Uterus (tissue), 4 donors: Measurements from ENCODE around the gene RNF125. TPM values are rescaled to one million over a fixed set of nuclear protein-coding genes. Genes with fewer than 3 reads are reported as not detected.

Experiments
- DNase-seq, 2 donors: peaks; one replicate each; pipeline ENCODE4 v3.0.0-alpha.2; 2019 to 2020
- H3K27ac ChIP-seq, 2 donors: fragments of 200-600 bp; sonication (generic); 1 replicate in 1 of 2; 2 replicates in 1 of 2; pipeline ENCODE4 v1.5.1; 2016 to 2018
- H3K27me3 ChIP-seq, 2 donors: fragments of 200-600 bp; sonication (generic); one replicate each; pipeline ENCODE4 v1.5.1; 2018 to 2019; ENCODE audit warnings: control low read depth in 1 of 2
- H3K36me3 ChIP-seq, 2 donors: fragments of 200-600 bp; sonication (generic); one replicate each; pipeline ENCODE4 v1.5.1; 2019; ENCODE audit warnings: control low read depth in 1 of 2
- H3K4me1 ChIP-seq, 2 donors: fragments of 200-600 bp; sonication (generic); one replicate each; pipeline ENCODE4 v1.5.1; 2018 to 2019; ENCODE audit warnings: control low read depth in 1 of 2
- H3K4me3 ChIP-seq, 2 donors: fragments of 200-600 bp; sonication (generic); 1 replicate in 1 of 2; 2 replicates in 1 of 2; pipeline ENCODE4 v1.5.1; 2018 to 2019; ENCODE audit warnings: mild to moderate bottlenecking in 1 of 2
- H3K9me3 ChIP-seq, 2 donors: fragments of 200-600 bp; sonication (generic); one replicate each; pipeline ENCODE4 v1.5.1; 2019; ENCODE audit warnings: control low read depth in 1 of 2
- CTCF ChIP-seq, 4 experiments: fragments of 200-600 bp in 2 of 4; fragments of 450-650 bp in 2 of 4; sonication (generic) in 2 of 4; IDR thresholded peaks; one replicate each; pipeline ENCODE4 v1.5.1; 2016 to 2019; ENCODE audit warnings: antibody characterized with exemption in 4 of 4, mild to moderate bottlenecking in 2 of 4, moderate library complexity in 1 of 4
- POLR2A ChIP-seq, 2 donors: fragments of 450-650 bp; IDR thresholded peaks; one replicate each; pipeline ENCODE4 v1.6.1; 2016; ENCODE audit warnings: antibody characterized with exemption in 2 of 2, mild to moderate bottlenecking in 1 of 2, moderate library complexity in 1 of 2
- intact Hi-C: fragments of 100-400 bp; cut with DNase I; formaldehyde crosslinking; loops from one replicate; pipeline ENCODE4 v1.15.1; 2023; ENCODE audit warnings: low total_unique reads
- total RNA-seq, 4 donors: library from RNA; depleted of rRNA in 3 of 4; stranded (reverse); fragments of >200 nt in 3 of 4; gene quantifications; one replicate each; pipeline versions ENCODE4 v1.1.0 to v1.2.4, GENCODE V29; 2014 to 2023
- donor health status: DM: yes; HTN: yes; CAD: no.

Gene RNF125
- total RNA-seq, 4 donors from 2014 or later: 1.5 to 16.2 (median 5.3) TPM

GRCh38 chr18:32056613-32057358 lies 38.2 kb downstream of the RNF125 start:
- intact Hi-C loops: no loop called here
- H3K4me1 ChIP-seq: no peaks in the 10 kb centered on the region
- no peaks in the 10 kb centered on the region for H3K36me3 ChIP-seq
- no peak overlapping the region for H3K27ac ChIP-seq
- no peaks in the 10 kb centered on the region for H3K27me3 ChIP-seq
- no peak for DNase-seq
- TF ChIP-seq POLR2A (IDR thresholded peaks at IDR 0.05) (no peak), CTCF (IDR thresholded peaks at IDR 0.05) (no peak)
- H3K4me3 ChIP-seq: no peak overlapping the region
- H3K9me3 ChIP-seq: no peaks in the 10 kb centered on the region

GRCh38 chr18:32057624-32058165 lies 39.1 kb downstream of the RNF125 start:
- H3K36me3 ChIP-seq: no peaks in the 10 kb centered on the region

GRCh38 chr18:32060026-32060425 lies 41.4 kb downstream of the RNF125 start:
- TF ChIP-seq POLR2A (IDR thresholded peaks at IDR 0.05) (no peak), CTCF (IDR thresholded peaks at IDR 0.05) (no peak)
- H3K27me3 ChIP-seq: no peaks in the 10 kb centered on the region
- H3K9me3 ChIP-seq: no peaks in the 10 kb centered on the region
- H3K4me3 ChIP-seq: no peak overlapping the region
- no peak overlapping the region for H3K27ac ChIP-seq
- H3K4me1 ChIP-seq: no peaks in the 10 kb centered on the region
- H3K36me3 ChIP-seq: no peaks in the 10 kb centered on the region
- no peak for DNase-seq
- intact Hi-C loops: no loop called here

More at GRCh38 chr18:32057624-32058165, 39.1 kb downstream of the RNF125 start:
- no peak for TF ChIP-seq CTCF (IDR thresholded peaks at IDR 0.05)
- TF ChIP-seq POLR2A (IDR thresholded peaks at IDR 0.05): no peak
- no peak overlapping the region for H3K27ac ChIP-seq
- H3K4me1 ChIP-seq: no peaks in the 10 kb centered on the region
- no peak for DNase-seq
- no peak overlapping the region for H3K4me3 ChIP-seq
- H3K9me3 ChIP-seq: no peaks in the 10 kb centered on the region
- intact Hi-C loops: no loop called here
- H3K27me3 ChIP-seq: no peaks in the 10 kb centered on the region

- Histone ChIP-seq H3K4me1 (no peaks in the 10 kb centered on the region), H3K27me3 (no peaks in the 10 kb centered on the region), H3K27ac (no peak overlapping the region), H3K9me3 (no peaks in the 10 kb centered on the region), H3K36me3 (no peaks in the 10 kb centered on the region), H3K4me3 (no peak overlapping the region)
- DNase-seq: no peak
- intact Hi-C loops: no loop called here
- TF ChIP-seq POLR2A (IDR thresholded peaks at IDR 0.05) (no peak), CTCF (IDR thresholded peaks at IDR 0.05) (no peak)
These were observed 48.9 kb downstream of the RNF125 start for GRCh38 chr18:32067375-32068167.

- no peaks in the 10 kb centered on the region for H3K36me3 ChIP-seq
- intact Hi-C loops: no loop called here
- DNase-seq: no peak
- H3K4me1 ChIP-seq: no peaks in the 10 kb centered on the region
- H3K4me3 ChIP-seq: no peak overlapping the region
- H3K27ac ChIP-seq: no peak overlapping the region
- TF ChIP-seq POLR2A (IDR thresholded peaks at IDR 0.05): no peak
- peak in 3 of 4 experiments; percentile 13 to 26 (median 16) for TF ChIP-seq CTCF (IDR thresholded peaks at IDR 0.05)
- H3K9me3 ChIP-seq: no peaks in the 10 kb centered on the region
- no peaks in the 10 kb centered on the region for H3K27me3 ChIP-seq
These were observed 53.7 kb downstream of the RNF125 start for GRCh38 chr18:32072321-32072720.
